ENCODE data around the gene BAMBI. TPM values are rescaled to one million over a fixed set of nuclear protein-coding genes. Genes with fewer than 3 reads are reported as not detected.

BAMBI gene
- total RNA-seq, 6 experiments from 2014 or later: 1.6 to 2.3 (median 2.2) TPM

DNA sequence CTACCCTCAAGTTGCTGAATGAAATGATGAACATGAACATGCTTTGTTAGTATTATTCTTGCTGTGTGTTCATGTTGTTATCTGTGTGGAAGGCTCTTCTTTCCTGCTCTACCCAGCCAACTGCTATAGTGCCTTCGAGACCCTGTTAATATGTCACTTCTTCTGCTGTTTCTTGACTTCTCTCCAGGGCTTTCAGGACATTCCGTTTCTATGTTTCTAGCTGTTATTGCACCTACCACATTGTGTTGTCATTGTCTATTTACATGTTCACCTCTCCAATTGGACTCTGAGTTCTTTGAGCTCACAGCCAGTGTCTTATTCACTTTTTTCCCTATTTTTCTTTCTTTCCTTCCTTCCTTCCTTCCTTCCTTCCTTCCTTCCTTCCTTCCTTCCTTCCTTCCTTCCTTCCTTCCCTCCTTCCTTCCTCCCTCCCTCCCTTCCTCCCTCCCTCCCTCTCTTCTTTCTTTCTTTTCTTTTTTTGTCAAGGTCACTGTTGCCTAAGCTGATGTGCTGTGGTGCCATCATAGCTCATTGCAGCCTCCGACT is 40.4 kb downstream of the BAMBI start:
- TF ChIP-seq, protein P1, sequence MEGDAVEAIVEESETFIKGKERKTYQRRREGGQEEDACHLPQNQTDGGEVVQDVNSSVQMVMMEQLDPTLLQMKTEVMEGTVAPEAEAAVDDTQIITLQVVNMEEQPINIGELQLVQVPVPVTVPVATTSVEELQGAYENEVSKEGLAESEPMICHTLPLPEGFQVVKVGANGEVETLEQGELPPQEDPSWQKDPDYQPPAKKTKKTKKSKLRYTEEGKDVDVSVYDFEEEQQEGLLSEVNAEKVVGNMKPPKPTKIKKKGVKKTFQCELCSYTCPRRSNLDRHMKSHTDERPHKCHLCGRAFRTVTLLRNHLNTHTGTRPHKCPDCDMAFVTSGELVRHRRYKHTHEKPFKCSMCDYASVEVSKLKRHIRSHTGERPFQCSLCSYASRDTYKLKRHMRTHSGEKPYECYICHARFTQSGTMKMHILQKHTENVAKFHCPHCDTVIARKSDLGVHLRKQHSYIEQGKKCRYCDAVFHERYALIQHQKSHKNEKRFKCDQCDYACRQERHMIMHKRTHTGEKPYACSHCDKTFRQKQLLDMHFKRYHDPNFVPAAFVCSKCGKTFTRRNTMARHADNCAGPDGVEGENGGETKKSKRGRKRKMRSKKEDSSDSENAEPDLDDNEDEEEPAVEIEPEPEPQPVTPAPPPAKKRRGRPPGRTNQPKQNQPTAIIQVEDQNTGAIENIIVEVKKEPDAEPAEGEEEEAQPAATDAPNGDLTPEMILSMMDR (IDR thresholded peaks at IDR 0.05): no peak
- H3K9me3 Mint-ChIP-seq: no peaks in the 10 kb centered on the region
- peaks cover 27% of the 10 kb centered on the region for H3K4me1 Mint-ChIP-seq (ENCODE audit: low read depth)

DNA sequence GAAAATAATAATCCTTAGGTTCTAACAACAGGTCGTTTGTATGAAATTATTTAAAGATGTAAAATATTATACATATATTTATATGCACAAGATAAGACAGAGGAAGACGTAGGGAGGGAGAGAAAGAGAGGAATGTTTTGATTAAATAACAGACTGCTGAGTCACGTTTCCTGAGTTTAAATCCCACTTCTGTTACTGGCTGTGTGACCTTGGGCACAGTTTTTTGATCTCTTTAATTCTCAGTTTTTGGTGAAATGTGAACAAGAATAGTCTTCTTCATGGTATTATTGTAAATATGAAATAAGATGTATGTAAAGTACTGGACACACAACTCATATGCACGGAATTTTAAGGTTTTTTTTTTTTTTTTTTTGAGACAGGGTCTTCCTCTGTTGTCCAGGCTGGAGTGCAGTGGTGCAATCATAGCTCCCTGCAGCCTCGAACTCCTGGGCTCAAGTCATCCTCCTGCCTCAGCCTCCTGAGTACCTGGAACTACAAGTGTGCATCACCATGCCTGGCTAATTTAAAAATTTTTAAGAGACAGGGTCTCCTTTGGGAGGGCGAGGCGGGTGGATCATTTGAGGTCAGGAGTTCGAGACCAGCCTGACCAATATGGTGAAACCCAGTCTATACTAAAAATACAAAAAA is 42.6 kb downstream of the BAMBI start:
- H3K27ac Mint-ChIP-seq: no peak overlapping the region
- no peak for DNase-seq

More for the DNA sequence above, 40.4 kb downstream of the BAMBI start:
- no peak overlapping the region for H3K4me3 Mint-ChIP-seq
- no peaks in the 10 kb centered on the region for H3K36me3 Mint-ChIP-seq (ENCODE audit: low read depth)
- peaks cover 10% of the 10 kb centered on the region for H3K27me3 Mint-ChIP-seq (ENCODE audit: insufficient read depth)
- DNase-seq: no peak
- no peak overlapping the region for H3K27ac Mint-ChIP-seq

DNA sequence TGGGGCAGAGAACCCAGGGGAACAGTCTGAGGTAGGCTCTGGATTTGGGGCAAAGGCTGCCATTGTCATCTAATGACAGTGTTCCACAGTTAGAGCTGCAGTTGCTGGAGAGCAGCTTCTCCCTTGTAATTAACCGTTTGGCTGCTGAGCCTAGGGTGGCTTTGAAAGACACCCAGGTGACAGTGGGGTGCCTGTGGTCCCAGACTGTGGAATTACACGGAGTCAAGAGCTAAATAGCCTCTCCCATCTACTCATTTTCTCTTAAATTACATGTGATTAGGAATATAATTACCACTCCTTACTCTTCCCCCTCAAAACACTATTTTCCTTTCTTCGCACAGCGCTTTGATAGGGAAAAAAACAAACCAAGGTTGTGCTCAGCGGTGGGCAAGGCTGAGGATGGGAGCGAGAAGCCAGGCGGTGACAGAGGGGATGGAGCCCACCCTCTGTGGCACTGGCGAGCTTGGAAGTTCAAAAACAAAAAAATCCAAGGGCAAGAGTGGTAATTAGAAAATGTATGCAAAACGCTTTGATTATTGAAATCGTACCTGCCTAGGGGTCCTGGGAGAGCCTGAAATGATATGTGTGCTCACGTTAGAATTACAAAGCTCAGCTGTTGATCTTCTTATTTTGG is 44.1 kb downstream of the BAMBI start:
- Mint-ChIP-seq H3K27ac (no peak overlapping the region), H3K4me1 (ENCODE audit: low read depth) (peaks cover 28% of the 10 kb centered on the region), H3K36me3 (ENCODE audit: low read depth) (no peaks in the 10 kb centered on the region), H3K27me3 (ENCODE audit: insufficient read depth) (peaks cover 13% of the 10 kb centered on the region), H3K4me3 (peak overlapping the region; percentile 84), H3K9me3 (no peaks in the 10 kb centered on the region)
- TF ChIP-seq, protein P1 (IDR thresholded peaks at IDR 0.05): no peak
- no peak for DNase-seq

More for the DNA sequence above, 42.6 kb downstream of the BAMBI start:
- TF ChIP-seq, protein P1 (IDR thresholded peaks at IDR 0.05): no peak
- H3K36me3 Mint-ChIP-seq (ENCODE audit: low read depth): no peaks in the 10 kb centered on the region
- H3K27me3 Mint-ChIP-seq (ENCODE audit: insufficient read depth): peaks cover 10% of the 10 kb centered on the region
- H3K4me1 Mint-ChIP-seq (ENCODE audit: low read depth): peaks cover 28% of the 10 kb centered on the region
- H3K9me3 Mint-ChIP-seq: no peaks in the 10 kb centered on the region
- H3K4me3 Mint-ChIP-seq: no peak overlapping the region; the same call in 1 of the 2 replicates

DNA sequence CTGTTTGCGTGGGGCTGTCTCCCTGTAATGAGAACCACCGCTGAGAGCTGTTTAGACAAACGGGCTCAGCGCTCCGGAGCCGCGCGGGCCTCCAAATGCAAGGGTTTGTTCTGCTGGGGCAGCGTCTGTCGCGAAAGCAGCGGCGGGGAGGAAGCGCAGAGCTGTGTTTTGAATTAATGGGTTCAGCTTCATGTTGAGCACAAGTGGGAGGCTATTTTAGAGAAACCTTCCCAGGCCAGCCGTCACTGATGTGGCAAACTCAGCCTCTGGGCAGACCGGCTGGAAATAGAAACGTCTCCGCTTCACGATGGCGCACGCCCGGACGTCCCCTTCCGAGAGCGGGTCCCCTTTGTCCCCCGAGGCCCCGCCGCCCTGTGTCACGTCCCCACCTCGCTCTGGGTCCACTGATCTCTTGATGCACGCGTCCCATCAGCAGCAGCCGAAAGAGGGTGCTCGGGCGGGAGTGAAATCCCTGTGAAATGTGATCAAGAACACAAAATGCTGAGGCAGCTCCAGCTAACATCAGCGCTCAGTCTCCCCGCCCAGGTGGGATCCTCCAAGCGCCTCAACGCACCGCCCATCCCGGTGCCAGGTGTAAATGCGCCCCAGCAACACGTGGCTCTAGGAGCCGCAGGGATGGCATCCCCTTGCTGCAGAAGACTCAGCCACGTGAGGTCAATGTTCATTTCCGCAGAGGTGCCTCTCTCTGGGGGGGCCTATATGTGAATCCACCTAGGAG is 44.9 kb downstream of the BAMBI start:
- H3K36me3 Mint-ChIP-seq (ENCODE audit: low read depth): no peaks in the 10 kb centered on the region
- no peak overlapping the region for H3K27ac Mint-ChIP-seq
- H3K9me3 Mint-ChIP-seq: no peaks in the 10 kb centered on the region; the same call in 1 of the 2 replicates
- TF ChIP-seq, protein P1 (IDR thresholded peaks at IDR 0.05): no peak
- H3K27me3 Mint-ChIP-seq (ENCODE audit: insufficient read depth): peaks cover 9% of the 10 kb centered on the region
- no peak for DNase-seq
- peaks cover 28% of the 10 kb centered on the region for H3K4me1 Mint-ChIP-seq (ENCODE audit: low read depth)
- peak overlapping the region; percentile 84 for H3K4me3 Mint-ChIP-seq

DNA sequence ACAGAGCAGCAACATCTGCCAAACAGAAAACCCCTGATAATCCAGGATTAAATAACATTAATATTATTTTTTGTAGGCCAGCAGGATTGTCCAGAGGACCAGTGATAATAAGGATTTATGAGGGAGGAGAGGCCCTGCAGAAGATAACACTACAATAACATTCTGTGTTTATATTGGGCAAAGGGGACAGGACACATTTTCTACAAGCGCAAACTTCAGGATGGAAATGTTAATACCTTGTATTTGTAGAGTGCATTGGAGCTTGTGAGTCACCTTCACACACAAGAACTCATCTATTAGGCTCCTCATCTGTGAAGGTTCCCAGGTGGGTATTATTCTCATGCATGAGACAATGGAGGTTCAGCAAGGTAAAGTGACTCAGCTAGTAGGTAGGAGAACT is 51.0 kb downstream of the BAMBI start:
- H3K4me3 Mint-ChIP-seq: no peak overlapping the region
- no peak for DNase-seq
- H3K27ac Mint-ChIP-seq: no peak overlapping the region
- H3K4me1 Mint-ChIP-seq (ENCODE audit: low read depth): peaks cover 16% of the 10 kb centered on the region
- H3K9me3 Mint-ChIP-seq: peaks cover 9% of the 10 kb centered on the region
- H3K27me3 Mint-ChIP-seq (ENCODE audit: insufficient read depth): peaks cover 7% of the 10 kb centered on the region
- H3K36me3 Mint-ChIP-seq (ENCODE audit: low read depth): no peaks in the 10 kb centered on the region
- TF ChIP-seq, protein P1 (IDR thresholded peaks at IDR 0.05): no peak
